Mammary epithelial cell (primary cell): ENCODE measurements around the gene PUDP.

Source experiments
- EZH2 ChIP-seq: IDR thresholded peaks from 2 replicates; pipeline ENCODE4 v1.6.1; 2012; ENCODE audit warnings: low read length, inconsistent platforms, borderline replicate concordance
- TF ChIP-seq, protein P1 (sequence below), 2 donors: IDR thresholded peaks in 1 of 2; conservative IDR thresholded peaks in 1 of 2; 2 replicates each; pipeline ENCODE4 v1.5.1; 2011 to 2012; ENCODE audit warnings: inconsistent platforms in 2 of 2, low read length in 2 of 2, mild to moderate bottlenecking in 2 of 2, control low read depth in 1 of 2, low read depth in 1 of 2; ENCODE audit not compliant: insufficient read depth in 1 of 2; ENCODE audit errors: extremely low read depth in 1 of 2

DNA sequence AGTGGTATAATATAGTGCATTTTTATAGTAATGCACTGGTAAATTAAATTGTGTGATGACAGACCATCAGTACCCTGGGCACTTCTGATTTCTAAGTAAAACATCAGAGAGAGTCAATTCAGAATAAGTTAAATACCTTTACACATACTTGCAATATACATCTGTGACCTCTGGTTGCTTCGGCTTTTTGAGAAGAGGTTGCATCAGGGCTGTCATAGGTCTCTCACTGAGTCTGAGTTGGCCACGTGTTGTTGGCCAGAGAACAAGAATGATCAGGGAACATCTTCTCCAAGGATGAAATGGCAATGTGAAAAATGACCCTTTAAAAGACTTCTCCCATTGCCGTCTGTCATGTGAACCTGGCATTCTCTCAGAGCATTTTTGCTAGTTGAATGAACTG is 36.9 kb upstream of the PUDP start:
- no peak for TF ChIP-seq EZH2
- TF ChIP-seq, protein P1, sequence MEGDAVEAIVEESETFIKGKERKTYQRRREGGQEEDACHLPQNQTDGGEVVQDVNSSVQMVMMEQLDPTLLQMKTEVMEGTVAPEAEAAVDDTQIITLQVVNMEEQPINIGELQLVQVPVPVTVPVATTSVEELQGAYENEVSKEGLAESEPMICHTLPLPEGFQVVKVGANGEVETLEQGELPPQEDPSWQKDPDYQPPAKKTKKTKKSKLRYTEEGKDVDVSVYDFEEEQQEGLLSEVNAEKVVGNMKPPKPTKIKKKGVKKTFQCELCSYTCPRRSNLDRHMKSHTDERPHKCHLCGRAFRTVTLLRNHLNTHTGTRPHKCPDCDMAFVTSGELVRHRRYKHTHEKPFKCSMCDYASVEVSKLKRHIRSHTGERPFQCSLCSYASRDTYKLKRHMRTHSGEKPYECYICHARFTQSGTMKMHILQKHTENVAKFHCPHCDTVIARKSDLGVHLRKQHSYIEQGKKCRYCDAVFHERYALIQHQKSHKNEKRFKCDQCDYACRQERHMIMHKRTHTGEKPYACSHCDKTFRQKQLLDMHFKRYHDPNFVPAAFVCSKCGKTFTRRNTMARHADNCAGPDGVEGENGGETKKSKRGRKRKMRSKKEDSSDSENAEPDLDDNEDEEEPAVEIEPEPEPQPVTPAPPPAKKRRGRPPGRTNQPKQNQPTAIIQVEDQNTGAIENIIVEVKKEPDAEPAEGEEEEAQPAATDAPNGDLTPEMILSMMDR (conservative IDR thresholded peaks at IDR 0.05 in 1 of 2, IDR thresholded peaks at IDR 0.05 in 1 of 2; ENCODE audit: extremely low read depth in 1 of 2, insufficient read depth in 1 of 2, low read depth in 1 of 2, low read length in 2 of 2): no peak
